HL-60/S4 (cell line): ENCODE results near the gene LRRC37B.
"Not testable (repeated sequence)": the region's sequence is repeated elsewhere in the genome, so short reads cannot be mapped to it uniquely, and the experiment has no call there.

Experiments used
- in situ Hi-C: fragments of 300-500 bp; cut with MboI; formaldehyde crosslinking; loops from 2 replicates; pipeline ENCODE4 v1.14.3; 2022; ENCODE audit warnings: low sequenced_read_pairs

LRRC37B gene

DNA sequence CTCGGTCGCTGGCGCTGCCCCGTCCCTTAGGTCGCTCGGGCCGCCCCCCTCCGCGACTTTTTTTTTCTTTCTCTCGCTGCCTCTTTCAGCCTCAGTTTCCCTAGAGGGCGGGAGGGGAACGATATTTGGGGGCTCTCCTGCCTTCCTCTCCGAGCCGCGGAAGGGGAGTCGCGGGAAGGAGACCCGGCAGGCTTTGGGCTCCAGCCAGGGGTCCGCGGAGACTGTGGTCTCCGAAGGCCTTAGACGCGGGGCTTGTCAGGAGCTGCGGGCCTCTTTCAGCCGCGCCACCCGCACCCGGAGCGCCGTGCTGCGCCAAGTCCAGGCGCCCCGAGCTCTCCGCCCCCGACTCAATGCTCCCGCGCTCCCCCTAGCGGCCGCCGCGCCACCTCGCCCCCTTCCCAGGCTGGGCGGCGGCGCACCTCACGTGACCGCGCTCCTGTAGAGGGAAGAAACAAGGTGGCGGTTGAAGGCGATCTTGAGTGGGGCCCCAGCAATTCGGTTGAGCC, at the start of gene LRRC37B:
Gene LRRC37B (plus strand): TSS at position 427 of the 506 bp plus-strand sequence. CDS start 14,010 bp downstream, outside the sequence.
- in situ Hi-C loops, result loop anchor here (10.0 kb wide), 1 partner anchor 128 kb away; no protein-coding TSS in a partner anchor

- in situ Hi-C loops, result loop anchor here (5.0 kb wide), 1 partner anchor 1207 kb away; no protein-coding TSS in a partner anchor
These were observed 43.1 kb upstream of the LRRC37B start for GRCh38 chr17:31964131-31964530.

DNA sequence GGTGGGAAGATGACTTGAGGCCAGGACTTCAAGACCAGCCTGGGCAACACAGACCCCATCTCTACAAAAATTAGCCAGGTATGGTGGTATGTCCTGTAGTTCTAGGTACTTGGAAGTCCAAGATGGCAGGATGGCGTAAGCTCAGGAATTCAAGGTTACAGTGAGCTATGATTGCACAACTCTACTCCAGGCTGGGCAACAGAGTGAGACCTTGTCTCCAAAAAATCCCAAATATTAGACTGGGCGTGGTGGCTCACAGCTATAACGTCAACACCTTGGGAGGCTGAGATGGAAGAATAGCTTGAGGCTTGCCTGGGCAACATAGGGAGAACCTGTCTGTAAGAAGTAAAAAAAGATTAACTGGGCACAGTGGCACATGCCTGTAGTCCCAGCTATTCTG, 39.5 kb upstream of the LRRC37B start:
- in situ Hi-C loops, result no loop called here

DNA sequence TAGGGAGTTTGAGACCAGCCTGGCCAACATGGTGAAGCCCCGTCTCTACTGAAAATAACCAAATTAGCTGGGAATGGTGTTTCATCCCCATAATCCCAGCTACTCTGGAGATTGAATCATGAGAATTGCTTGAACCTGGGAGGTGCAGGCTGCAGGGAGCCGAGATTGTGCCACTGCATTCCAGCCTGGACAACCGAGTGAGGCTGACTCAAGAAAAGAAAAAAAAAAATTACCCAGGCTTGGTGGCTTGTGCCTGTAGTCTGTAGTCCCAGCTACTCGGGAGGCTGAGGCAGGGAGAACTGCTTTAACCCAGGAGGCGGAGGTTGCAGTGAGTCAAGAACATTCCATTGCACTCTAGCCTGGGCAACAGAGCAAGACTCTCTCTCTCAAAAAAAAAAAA, 36.8 kb upstream of the LRRC37B start:
- in situ Hi-C loops, result not testable (repeated sequence)

DNA sequence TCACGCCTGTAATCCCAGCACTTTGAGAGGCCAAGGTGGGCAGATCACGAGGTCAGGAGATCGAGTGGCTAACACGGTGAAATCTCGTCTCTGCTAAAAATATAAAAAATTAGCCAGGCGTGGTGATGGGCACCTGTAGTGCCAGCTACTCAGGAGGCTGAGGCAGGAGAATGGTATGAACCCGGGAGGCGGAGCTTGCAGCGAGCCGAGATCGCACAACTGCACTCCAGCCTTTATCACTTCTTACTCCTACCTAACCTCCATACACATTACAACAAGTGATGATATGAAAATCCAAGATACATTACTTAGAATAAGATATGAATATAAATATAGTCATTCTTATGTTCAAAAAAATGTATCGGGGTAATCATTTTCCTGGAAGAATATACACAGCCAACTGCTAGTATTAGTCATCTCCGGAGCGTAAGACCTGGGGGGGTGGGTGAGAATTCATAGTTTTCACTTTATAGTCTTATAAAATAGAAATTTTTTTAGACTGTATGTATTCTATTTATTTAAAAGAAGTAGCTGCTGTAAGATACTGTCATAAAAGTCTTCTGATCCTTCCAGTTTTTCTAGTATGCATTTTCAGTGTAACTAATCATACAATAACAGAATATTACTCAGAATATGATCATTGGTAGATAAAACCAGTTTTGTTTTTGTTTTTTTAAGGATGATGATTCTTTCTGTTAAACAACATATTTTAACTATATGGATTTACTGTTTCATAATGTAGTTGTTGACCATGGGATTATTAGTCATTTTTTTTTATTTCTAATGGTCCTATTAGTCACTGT, 32.7 kb upstream of the LRRC37B start:
- in situ Hi-C loops, result not testable (repeated sequence)

DNA sequence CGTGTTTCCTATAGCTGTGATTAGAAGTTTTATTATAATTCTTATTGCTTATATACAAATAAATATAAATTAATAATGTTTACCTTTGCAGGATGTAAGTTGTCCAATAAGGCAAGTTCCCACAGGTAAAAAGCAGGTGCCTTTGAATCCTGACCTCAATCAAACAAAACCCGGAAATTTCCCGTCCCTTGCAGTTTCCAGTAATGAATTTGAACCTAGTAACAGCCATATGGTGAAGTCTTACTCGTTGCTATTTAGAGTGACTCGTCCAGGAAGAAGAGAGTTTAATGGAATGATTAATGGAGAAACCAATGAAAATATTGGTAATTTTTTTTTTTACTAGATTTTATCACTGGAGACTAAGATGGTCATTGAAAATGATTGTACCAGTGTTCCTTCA, 31.8 kb upstream of the LRRC37B start:
- in situ Hi-C loops, result not testable (repeated sequence)

DNA sequence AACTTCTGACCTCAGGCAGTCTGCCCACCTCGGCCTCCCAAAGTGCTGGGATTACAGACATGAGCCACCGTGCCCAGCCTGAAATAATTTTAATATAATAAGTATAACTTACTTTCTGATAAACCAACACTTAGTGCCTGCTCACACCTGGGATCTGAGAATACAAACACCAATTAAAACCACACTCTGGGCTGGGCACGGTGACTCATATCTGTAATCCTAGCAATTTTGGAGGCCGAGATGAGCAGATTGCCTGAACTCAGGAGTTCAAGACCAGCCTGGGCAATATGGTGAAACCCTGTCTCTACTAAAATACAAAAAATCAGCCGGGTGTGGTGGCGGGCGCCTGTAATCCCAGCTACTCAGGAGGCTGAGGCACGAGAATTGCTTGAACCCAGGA, 15.4 kb upstream of the LRRC37B start:
- in situ Hi-C loops, result not testable (repeated sequence)

DNA sequence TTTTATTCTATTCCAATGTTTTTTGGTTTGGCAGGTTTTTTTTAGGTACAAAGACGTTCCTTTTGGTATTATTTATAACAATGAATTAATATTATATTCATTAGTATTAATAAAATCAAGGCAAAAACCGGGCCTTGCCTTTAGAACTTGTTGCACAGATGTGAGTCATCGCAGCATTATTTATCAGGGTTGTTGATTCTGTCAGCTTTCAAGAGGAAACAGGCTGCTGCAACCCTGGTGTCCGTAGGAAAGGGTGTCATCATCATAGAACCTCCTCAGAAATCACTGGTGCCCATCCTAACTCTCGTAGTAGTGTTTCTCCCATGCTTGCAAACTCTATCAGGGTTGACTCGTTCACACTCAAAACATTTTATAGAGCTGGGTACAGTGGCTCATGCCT, 10.2 kb upstream of the LRRC37B start:
- in situ Hi-C loops, result no loop called here

GRCh38 chr17:32007463-32008298, 498 bp downstream of the LRRC37B start:
- in situ Hi-C loops, result loop anchor here (10.0 kb wide), 1 partner anchor 127 kb away; no protein-coding TSS in a partner anchor

GRCh38 chr17:32009262-32009542, 2.0 kb downstream of the LRRC37B start:
- in situ Hi-C loops, result loop anchor here (10.0 kb wide), 1 partner anchor 126 kb away; no protein-coding TSS in a partner anchor

DNA sequence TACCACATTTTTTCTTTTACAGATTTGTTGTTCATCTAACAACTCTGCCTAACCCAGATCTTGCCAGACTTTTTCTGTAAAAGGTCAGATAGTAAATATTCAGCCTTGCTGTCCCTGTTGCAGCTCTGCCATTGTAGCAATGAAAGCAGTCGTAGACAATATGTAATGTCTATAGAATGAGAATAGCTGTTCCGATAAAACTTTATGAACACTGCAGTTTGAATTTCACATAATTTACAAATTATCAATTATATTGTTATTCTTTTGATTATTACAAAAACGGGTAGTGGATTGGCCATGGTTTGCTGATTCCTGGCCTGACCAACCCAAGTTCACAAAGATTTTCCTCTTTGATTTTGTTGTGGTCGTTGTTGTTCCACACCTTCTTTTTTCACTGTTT, 2.9 kb downstream of the LRRC37B start:
- in situ Hi-C loops, result no loop called here

GRCh38 chr17:32015245-32016013, 8.2 kb downstream of the LRRC37B start:
- in situ Hi-C loops, result no loop called here

DNA sequence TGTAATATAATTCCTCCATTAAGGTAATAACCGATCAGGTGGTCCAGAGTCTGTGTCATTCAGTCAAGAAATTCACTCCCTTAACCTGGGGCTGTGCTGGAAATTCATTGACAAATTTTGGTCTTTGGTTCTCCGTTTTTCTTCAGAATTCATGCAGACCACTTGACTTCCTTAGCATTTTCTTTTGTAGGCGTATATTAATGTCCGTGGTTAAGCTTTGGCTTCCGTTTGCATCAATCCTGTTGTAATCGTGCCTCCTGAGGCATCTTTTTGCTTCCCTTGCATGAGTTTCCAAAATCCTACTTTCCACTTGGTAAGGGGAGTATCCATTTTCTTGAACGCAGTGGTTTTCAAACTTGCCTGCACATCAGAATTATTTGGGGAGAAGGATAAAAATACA, 9.0 kb downstream of the LRRC37B start:
- in situ Hi-C loops, result no loop called here

GRCh38 chr17:32019228-32019627, 12.0 kb downstream of the LRRC37B start:
- in situ Hi-C loops, result no loop called here

- in situ Hi-C loops, result no loop called here
These were observed 13.9 kb downstream of the LRRC37B start for GRCh38 chr17:32020943-32021614.

DNA sequence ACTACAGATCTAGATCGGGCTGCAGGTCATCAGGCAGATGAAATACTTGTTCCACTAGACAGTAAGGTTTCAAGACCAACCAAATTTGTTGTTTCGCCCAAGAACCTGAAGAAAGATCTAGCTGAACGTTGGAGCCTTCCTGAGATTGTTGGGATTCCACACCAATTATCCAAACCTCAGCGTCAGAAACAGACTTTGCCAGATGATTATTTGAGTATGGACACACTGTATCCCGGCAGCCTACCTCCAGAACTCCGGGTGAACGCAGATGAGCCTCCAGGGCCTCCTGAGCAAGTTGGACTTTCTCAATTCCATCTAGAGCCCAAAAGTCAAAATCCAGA, 14.4 kb downstream of the LRRC37B start:
- in situ Hi-C loops, result no loop called here

GRCh38 chr17:32022554-32022953, 15.4 kb downstream of the LRRC37B start:
- in situ Hi-C loops, result not testable (repeated sequence)

GRCh38 chr17:32027271-32027670, 20.1 kb downstream of the LRRC37B start:
- in situ Hi-C loops, result not testable (repeated sequence)

GRCh38 chr17:32033223-32033622, 26.0 kb downstream of the LRRC37B start:
- in situ Hi-C loops, result no loop called here

DNA sequence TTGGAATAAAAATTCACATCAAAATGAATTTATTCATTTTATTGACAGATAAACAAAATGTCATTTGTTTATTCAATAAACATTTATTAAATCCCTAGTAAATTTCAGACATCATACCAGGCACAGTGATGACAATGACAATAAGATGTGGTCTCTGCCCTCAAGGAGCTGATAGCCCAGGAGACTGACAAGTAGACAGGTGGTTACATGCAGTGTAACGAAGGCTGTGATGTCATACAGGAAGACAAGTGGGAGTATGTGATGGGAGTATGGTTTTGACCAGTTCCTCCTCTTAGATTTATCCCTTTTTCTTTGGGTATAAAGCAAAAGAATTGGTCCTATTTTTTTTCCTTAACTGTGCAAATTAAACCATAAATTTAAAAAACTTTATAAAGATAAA, 26.6 kb downstream of the LRRC37B start:
- in situ Hi-C loops, result not testable (repeated sequence)
